Activated CD4-positive, alpha-beta T cell treated with anti-CD3 and anti-CD28 coated beads, Interleukin-10, Interleukin-2, amounts not matched to agents 100 ng/mL and 50 ng/mL, durations not matched to agents 16 hours and 8 hours (primary cell): ENCODE measurements around the gene RCSD1.

ENCODE experiments used
- DNase-seq: peaks from one replicate; pipeline ENCODE4 v3.0.0-alpha.2; 2020

Gene RCSD1

GRCh38 chr1:167669209-167670124 is 39.4 kb downstream of the RCSD1 start:
- DNase-seq, result no peak

GRCh38 chr1:167670563-167670962 is 40.5 kb downstream of the RCSD1 start:
- DNase-seq, result no peak

GRCh38 chr1:167671727-167672511 is 41.9 kb downstream of the RCSD1 start:
- DNase-seq, result no peak

GRCh38 chr1:167672831-167673230 is 42.8 kb downstream of the RCSD1 start:
- no peak for DNase-seq

- no peak for DNase-seq
These were observed 43.2 kb downstream of the RCSD1 start for GRCh38 chr1:167673265-167673664.

GRCh38 chr1:167674156-167674555 is 44.1 kb downstream of the RCSD1 start:
- DNase-seq, result no peak

GRCh38 chr1:167675440-167675839 is 45.4 kb downstream of the RCSD1 start:
- no peak for DNase-seq

- peak; percentile 28 for DNase-seq
These were observed 46.3 kb downstream of the RCSD1 start for GRCh38 chr1:167676205-167676915.

GRCh38 chr1:167676916-167677848 is 47.1 kb downstream of the RCSD1 start:
- DNase-seq, result no peak

GRCh38 chr1:167678422-167678821 is 48.4 kb downstream of the RCSD1 start:
- DNase-seq, result no peak

GRCh38 chr1:167678838-167679237 is 48.8 kb downstream of the RCSD1 start:
- no peak for DNase-seq

- DNase-seq, result no peak
These were observed 49.7 kb downstream of the RCSD1 start for GRCh38 chr1:167679714-167680113.

- no peak for DNase-seq
These were observed 51.0 kb downstream of the RCSD1 start for GRCh38 chr1:167681024-167681423.

- DNase-seq, result no peak
These were observed 51.5 kb downstream of the RCSD1 start for GRCh38 chr1:167681451-167682098.

GRCh38 chr1:167683226-167683625 is 53.2 kb downstream of the RCSD1 start:
- DNase-seq, result no peak

- no peak for DNase-seq
These were observed 53.8 kb downstream of the RCSD1 start for GRCh38 chr1:167683641-167684502.

- no peak for DNase-seq
These were observed 55.8 kb downstream of the RCSD1 start for GRCh38 chr1:167685844-167686243.

- peak; percentile 80 for DNase-seq
These were observed 58.0 kb downstream of the RCSD1 start for GRCh38 chr1:167687919-167688519.

GRCh38 chr1:167689567-167689920 is 59.5 kb downstream of the RCSD1 start:
- DNase-seq, result no peak

GRCh38 chr1:167690053-167690452 is 60.0 kb downstream of the RCSD1 start:
- no peak for DNase-seq
